Measurements from ENCODE around the gene KAZALD1. TPM values are rescaled to one million over a fixed set of nuclear protein-coding genes. Genes with fewer than 3 reads are reported as not detected.

Gene KAZALD1
- total and polyA plus RNA-seq, 10 of the 15 experiments (the other 5 are each of a cell fraction or from before 2014, with no cell fraction given) = 0.10 to 4.3 (median 1.9) TPM

- TF ChIP-seq CTCF (IDR thresholded peaks at IDR 0.05 in 2 of 3, conservative IDR thresholded peaks at IDR 0.05 in 1 of 3; ENCODE audit: control insufficient read depth in 2 of 3, extremely low read depth in 1 of 3, insufficient read depth in 1 of 3, low read depth in 3 of 3, low read length in 3 of 3) (no peak), MYC (IDR thresholded peaks at IDR 0.05; ENCODE audit: insufficient read depth, insufficient read length, insufficient replicate concordance, low read length, severe bottlenecking) (no peak), NFIC (IDR thresholded peaks at IDR 0.05; ENCODE audit: low read depth, low read length) (no peak)
These were observed 24.1 kb downstream of the KAZALD1 start (continued) for GRCh38 chr10:101085846-101086245.

GRCh38 chr10:101087376-101087775 lies 25.6 kb downstream of the KAZALD1 start:
- WGBS (ENCODE audit: insufficient coverage, insufficient replicate concordance, low lambda C conversion rate, missing lambda C conversion rate) = 34% methylated on average over 10 of the region's 10 CpGs
- ChIA-PET POLR2A (no interaction called here), RAD21 (ENCODE audit: unreplicated experiment) (no interaction called here), SMC1A (ENCODE audit: uncharacterized antibody, unreplicated experiment) (no interaction called here), CTCF (interaction anchor here (1.2 to 5.9 kb wide), 3 partner anchors 9 to 55 kb away, joined by 4 to 31 read pairs (median 4); no protein-coding TSS in a partner anchor)
- Histone ChIP-seq H3K4me3 (no peak overlapping the region), H3K4me2 (ENCODE audit: control insufficient read depth, insufficient read depth) (no peak overlapping the region), H4K20me1 (ENCODE audit: control insufficient read depth, insufficient read depth) (no peaks in the 10 kb centered on the region), H3K36me3 (ENCODE audit: control insufficient read depth in 2 of 2, insufficient read depth in 2 of 2, low read length in 1 of 2) (no peaks in the 10 kb centered on the region), H3K27me3 (replicated peaks in 1 of 2; ENCODE audit: control insufficient read depth in 2 of 2, insufficient read depth in 2 of 2, low read length in 1 of 2) (peaks cover 2 to 14% of the 10 kb centered on the region in 2 experiments), H3K79me2 (ENCODE audit: control insufficient read depth, insufficient read depth, low read length) (no peaks in the 10 kb centered on the region), H3K4me1 (ENCODE audit: control insufficient read depth, insufficient read depth, low read length) (no peaks in the 10 kb centered on the region), H2AFZ (ENCODE audit: control insufficient read depth, low read depth, low read length) (no peak overlapping the region), H3K27ac (ENCODE audit: control insufficient read depth, insufficient read depth) (no peak overlapping the region), H3K9ac (ENCODE audit: control insufficient read depth, insufficient read depth, low read length) (no peak overlapping the region), H3K9me3 (replicated peaks; ENCODE audit: control insufficient read depth, insufficient read depth, low read length) (no peaks in the 10 kb centered on the region)
- ATAC-seq = no peak
- BruUV-seq (replicated peaks) = no TSS peak
- no peak for DNase-seq (ENCODE audit: low read depth, low spot score)
- intact Hi-C loops (cut with micrococcal nuclease; ENCODE audit: unreplicated experiment) = no loop called here
- no peak for FAIRE-seq
- in situ Hi-C loops (cut with MboI) = no loop called here
- TF ChIP-seq POLR2AphosphoS5 (IDR thresholded peaks at IDR 0.05; ENCODE audit: low read length) (no peak), ZNF384 (IDR thresholded peaks at IDR 0.05; ENCODE audit: borderline replicate concordance, low read depth, low read length) (no peak), CHD4 (IDR thresholded peaks at IDR 0.05) (no peak), EP300 (IDR thresholded peaks at IDR 0.05; ENCODE audit: borderline replicate concordance in 1 of 2, control insufficient read depth in 1 of 2, low read depth in 2 of 2, low read length in 2 of 2) (no peak), KAT2A (conservative IDR thresholded peaks at IDR 0.05; ENCODE audit: control insufficient read depth, low read depth, low read length) (no peak), FOXM1 (IDR thresholded peaks at IDR 0.05; ENCODE audit: low read depth, low read length) (no peak), MYC (IDR thresholded peaks at IDR 0.05; ENCODE audit: insufficient read depth, insufficient read length, insufficient replicate concordance, low read length, severe bottlenecking) (no peak), SPI1 (IDR thresholded peaks at IDR 0.05; ENCODE audit: borderline replicate concordance, insufficient read depth, low read depth, low read length) (no peak), SUPT20H (IDR thresholded peaks at IDR 0.05; ENCODE audit: borderline replicate concordance, control insufficient read depth, low read depth, low read length) (no peak), POU2F2 (IDR thresholded peaks at IDR 0.05; ENCODE audit: borderline replicate concordance, low read depth, low read length) (no peak), TARDBP (IDR thresholded peaks at IDR 0.05; ENCODE audit: borderline replicate concordance) (no peak), PML (IDR thresholded peaks at IDR 0.05; ENCODE audit: low read length) (no peak), BHLHE40 (IDR thresholded peaks at IDR 0.05; ENCODE audit: borderline replicate concordance in 1 of 2, low read depth in 2 of 2, low read length in 1 of 2) (no peak)
- TF ChIP-seq, protein P1, sequence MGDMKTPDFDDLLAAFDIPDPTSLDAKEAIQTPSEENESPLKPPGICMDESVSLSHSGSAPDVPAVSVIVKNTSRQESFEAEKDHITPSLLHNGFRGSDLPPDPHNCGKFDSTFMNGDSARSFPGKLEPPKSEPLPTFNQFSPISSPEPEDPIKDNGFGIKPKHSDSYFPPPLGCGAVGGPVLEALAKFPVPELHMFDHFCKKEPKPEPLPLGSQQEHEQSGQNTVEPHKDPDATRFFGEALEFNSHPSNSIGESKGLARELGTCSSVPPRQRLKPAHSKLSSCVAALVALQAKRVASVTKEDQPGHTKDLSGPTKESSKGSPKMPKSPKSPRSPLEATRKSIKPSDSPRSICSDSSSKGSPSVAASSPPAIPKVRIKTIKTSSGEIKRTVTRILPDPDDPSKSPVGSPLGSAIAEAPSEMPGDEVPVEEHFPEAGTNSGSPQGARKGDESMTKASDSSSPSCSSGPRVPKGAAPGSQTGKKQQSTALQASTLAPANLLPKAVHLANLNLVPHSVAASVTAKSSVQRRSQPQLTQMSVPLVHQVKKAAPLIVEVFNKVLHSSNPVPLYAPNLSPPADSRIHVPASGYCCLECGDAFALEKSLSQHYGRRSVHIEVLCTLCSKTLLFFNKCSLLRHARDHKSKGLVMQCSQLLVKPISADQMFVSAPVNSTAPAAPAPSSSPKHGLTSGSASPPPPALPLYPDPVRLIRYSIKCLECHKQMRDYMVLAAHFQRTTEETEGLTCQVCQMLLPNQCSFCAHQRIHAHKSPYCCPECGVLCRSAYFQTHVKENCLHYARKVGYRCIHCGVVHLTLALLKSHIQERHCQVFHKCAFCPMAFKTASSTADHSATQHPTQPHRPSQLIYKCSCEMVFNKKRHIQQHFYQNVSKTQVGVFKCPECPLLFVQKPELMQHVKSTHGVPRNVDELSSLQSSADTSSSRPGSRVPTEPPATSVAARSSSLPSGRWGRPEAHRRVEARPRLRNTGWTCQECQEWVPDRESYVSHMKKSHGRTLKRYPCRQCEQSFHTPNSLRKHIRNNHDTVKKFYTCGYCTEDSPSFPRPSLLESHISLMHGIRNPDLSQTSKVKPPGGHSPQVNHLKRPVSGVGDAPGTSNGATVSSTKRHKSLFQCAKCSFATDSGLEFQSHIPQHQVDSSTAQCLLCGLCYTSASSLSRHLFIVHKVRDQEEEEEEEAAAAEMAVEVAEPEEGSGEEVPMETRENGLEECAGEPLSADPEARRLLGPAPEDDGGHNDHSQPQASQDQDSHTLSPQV (IDR thresholded peaks at IDR 0.05) = no peak

All from GM12878 (cell line).